MCF 10A (cell line): ENCODE results near the gene C1S. TPM values are rescaled to one million over a fixed set of nuclear protein-coding genes. Genes with fewer than 3 reads are reported as not detected.
A peak's percentile ranks its signal among the peaks of the same experiment; 100 is the strongest.

ENCODE experiments used
- BruUV-seq: library from RNA; stranded (reverse); fragments of 400-500 nt; replicated peaks from 2 replicates; lab custom pipeline; 2021; lab: Mats Ljungman, UMichigan
- CTCF ChIA-PET: fragments of 300-600 bp; sonication (Branson Sonifier 250); formaldehyde crosslinking; extraction: SDS; loops from one replicate; lab custom pipeline; 2021; ENCODE audit warnings: antibody characterized with exemption, inconsistent platforms; lab: Yijun Ruan, JAX
- POLR2A ChIA-PET: fragments of 300-600, 350-650 bp; sonication (Branson Sonifier 250); formaldehyde crosslinking; extraction: SDS; loops from one replicate; lab custom pipeline; 2020; ENCODE audit warnings: antibody characterized with exemption, inconsistent platforms; lab: Yijun Ruan, JAX
- DNase-seq: peaks from one replicate; pipeline ENCODE4 v3.0.0-alpha.2; 2018; ENCODE audit not compliant: unreplicated experiment
- H3K27ac Mint-ChIP-seq: one replicate; pipeline ENCODE4 v1.8.0; 2022; ENCODE audit warnings: mild to moderate bottlenecking, low read depth, mixed read lengths; ENCODE audit not compliant: unreplicated experiment
- H3K27me3 Mint-ChIP-seq: one replicate; pipeline ENCODE4 v1.8.0; 2022; ENCODE audit warnings: mixed read lengths; ENCODE audit not compliant: insufficient read depth, unreplicated experiment
- H3K36me3 Mint-ChIP-seq: one replicate; pipeline ENCODE4 v1.8.0; 2022; ENCODE audit warnings: mild to moderate bottlenecking, moderate library complexity, mixed read lengths; ENCODE audit not compliant: insufficient read depth, unreplicated experiment
- H3K4me1 Mint-ChIP-seq: one replicate; pipeline ENCODE4 v1.8.0; 2022; ENCODE audit warnings: mixed read lengths; ENCODE audit not compliant: insufficient read depth, unreplicated experiment
- H3K4me3 Mint-ChIP-seq: one replicate; pipeline ENCODE4 v1.8.0; 2022; ENCODE audit warnings: mild to moderate bottlenecking, moderate library complexity, mixed read lengths; ENCODE audit not compliant: unreplicated experiment
- H3K9me3 Mint-ChIP-seq: one replicate; pipeline ENCODE4 v1.8.0; 2022; ENCODE audit warnings: mixed read lengths; ENCODE audit not compliant: unreplicated experiment
- intact Hi-C: fragments of 100-400 bp; cut with micrococcal nuclease; formaldehyde crosslinking; loops from 2 replicates; pipeline ENCODE4 v1.14.1; 2022
- total RNA-seq: library from RNA; stranded (reverse); gene quantifications from 2 replicates; pipeline ENCODE4 v1.2.3, GENCODE V29; 2022
- TF ChIP-seq, protein P1 (sequence below): fragments of 200-600 bp; IDR thresholded peaks from one replicate; pipeline ENCODE4 v1.8.0; 2022; ENCODE audit warnings: antibody characterized with exemption, mild to moderate bottlenecking; ENCODE audit not compliant: unreplicated experiment

The C1S gene
- total RNA-seq, 1 experiment from 2014 or later = 6.0 TPM

DNA sequence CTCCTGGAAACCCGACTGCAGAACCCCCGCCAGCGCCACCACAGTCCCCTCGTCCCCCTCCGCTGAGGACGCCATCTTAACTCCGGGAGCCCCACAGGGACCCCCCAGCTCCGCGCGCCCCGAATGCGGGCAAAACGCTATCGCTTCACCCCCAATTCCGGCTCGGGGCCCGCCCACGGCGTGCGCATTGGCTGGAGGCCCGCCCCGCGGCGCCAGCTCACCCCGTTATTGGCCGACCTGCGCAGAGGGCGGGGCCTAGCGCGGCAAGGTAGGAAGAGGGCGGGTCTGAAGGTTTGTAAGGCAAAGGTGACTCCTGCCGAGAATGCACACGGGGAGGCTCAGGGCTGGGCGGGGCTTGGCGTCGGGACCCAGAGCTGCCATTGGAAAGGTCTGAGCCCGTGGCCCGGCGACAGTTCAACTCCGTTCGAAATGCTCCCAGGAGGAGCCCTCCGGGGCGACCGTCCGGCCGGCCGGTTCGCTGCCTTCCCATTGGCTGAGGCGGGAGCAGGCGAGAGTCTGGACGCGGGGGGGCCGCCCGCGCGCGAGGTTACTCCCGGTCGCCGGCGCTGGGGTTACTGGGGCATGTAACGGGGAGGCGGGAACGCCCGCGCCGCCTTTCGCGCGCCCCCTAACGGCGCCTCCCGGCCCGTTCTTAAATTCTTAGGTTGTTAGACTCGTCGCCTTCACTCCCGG is 42.0 kb upstream of the C1S start, which contains the start of gene LPCAT3:
Gene LPCAT3 (minus strand): TSS at position 127 of the 693 bp plus-strand sequence. CDS start 52 bp downstream, at position 75.
- Mint-ChIP-seq H3K27ac (peak within 1 kb of the TSS; percentile 29), H3K9me3 (no peaks in the 10 kb centered on the region), H3K27me3 (no peaks in the 10 kb centered on the region), H3K4me3 (peak within 1 kb of the TSS; percentile 80), H3K4me1 (peaks cover 32% of the 10 kb centered on the region), H3K36me3 (peaks cover 4% of the 10 kb centered on the region)
- no TSS peak for BruUV-seq
- DNase-seq = peak; percentile 96
- ChIA-PET POLR2A (interaction anchor here (0.6 to 5.1 kb wide), 31 partner anchors 9 to 167 kb away, joined by 3 to 52 read pairs (median 4); partner anchors contain the start of genes C12orf57, C1R, C1RL and C1S), CTCF (interaction anchor here (0.5 to 1.7 kb wide), 26 partner anchors 8 to 1059 kb away, joined by 3 to 13 read pairs (median 4); partner anchors contain the start of gene PTMS)
- TF ChIP-seq, protein P1, sequence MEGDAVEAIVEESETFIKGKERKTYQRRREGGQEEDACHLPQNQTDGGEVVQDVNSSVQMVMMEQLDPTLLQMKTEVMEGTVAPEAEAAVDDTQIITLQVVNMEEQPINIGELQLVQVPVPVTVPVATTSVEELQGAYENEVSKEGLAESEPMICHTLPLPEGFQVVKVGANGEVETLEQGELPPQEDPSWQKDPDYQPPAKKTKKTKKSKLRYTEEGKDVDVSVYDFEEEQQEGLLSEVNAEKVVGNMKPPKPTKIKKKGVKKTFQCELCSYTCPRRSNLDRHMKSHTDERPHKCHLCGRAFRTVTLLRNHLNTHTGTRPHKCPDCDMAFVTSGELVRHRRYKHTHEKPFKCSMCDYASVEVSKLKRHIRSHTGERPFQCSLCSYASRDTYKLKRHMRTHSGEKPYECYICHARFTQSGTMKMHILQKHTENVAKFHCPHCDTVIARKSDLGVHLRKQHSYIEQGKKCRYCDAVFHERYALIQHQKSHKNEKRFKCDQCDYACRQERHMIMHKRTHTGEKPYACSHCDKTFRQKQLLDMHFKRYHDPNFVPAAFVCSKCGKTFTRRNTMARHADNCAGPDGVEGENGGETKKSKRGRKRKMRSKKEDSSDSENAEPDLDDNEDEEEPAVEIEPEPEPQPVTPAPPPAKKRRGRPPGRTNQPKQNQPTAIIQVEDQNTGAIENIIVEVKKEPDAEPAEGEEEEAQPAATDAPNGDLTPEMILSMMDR = peak; percentile 77
- intact Hi-C loops = loop anchor here (2.0 kb wide), 2 partner anchors 24 to 48 kb away; partner anchors contain the start of genes EMG1 and PHB2

DNA sequence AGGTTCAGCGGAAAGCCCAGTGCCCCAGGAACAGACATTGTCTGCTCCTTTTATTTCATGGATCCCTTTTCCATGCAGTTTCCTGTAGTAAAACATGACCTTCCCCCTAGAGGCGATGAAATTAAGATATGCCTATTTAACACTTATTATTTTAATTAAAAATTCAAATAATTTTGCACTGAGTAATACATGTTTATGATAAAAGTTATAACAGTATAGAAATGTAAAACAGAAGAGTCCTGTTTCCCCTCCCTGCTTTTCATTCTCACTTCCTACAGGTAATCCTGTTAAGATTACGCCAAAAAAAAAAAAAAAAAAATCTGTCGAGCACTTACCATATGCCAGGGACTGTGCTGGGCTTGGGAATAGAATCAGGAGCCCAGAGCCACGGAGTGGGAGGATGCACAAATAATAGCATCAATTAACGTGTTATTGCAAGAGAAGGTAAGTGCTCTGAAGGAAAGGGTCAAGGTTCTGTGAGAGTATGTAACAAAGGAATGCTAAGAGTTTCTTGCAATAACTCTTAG is 41.4 kb upstream of the C1S start:
- Mint-ChIP-seq H3K4me3 (peak overlapping the region; percentile 80), H3K9me3 (no peaks in the 10 kb centered on the region), H3K27ac (peak overlapping the region; percentile 29), H3K36me3 (no peaks in the 10 kb centered on the region), H3K27me3 (no peaks in the 10 kb centered on the region), H3K4me1 (peaks cover 26% of the 10 kb centered on the region)
- TF ChIP-seq, protein P1 = no peak
- intact Hi-C loops = loop anchor here (2.0 kb wide), 2 partner anchors 24 to 48 kb away; partner anchors contain the start of genes EMG1 and PHB2
- ChIA-PET CTCF (interaction anchor here (0.6 to 1.7 kb wide), 8 partner anchors 9 to 90 kb away, joined by 3 to 6 read pairs (median 4); no protein-coding TSS in a partner anchor), POLR2A (interaction anchor here (0.6 to 5.1 kb wide), 20 partner anchors 10 to 168 kb away, joined by 3 to 52 read pairs (median 8); partner anchors contain the start of genes C12orf57, C1R, C1RL and C1S)
- peak; percentile 0 for DNase-seq
- no TSS peak for BruUV-seq

DNA sequence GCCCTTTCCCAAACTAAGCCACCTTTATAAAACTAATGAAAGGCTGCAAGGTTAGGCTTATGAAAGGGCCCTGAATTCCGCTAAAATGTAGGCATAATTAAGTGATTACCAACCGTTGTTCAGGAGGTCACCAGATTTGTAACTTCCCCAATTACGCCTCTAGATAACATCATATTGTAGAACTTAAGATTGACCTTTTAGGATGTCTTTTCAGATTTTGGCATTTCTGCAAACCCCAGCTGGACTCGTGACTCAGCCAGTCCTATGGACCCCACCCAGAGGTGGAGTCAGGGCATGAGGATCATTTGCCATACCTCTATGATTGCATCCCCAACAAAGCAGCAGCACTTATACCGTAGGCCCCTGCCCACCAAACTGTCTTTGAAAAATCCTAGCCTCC is 38.6 kb upstream of the C1S start:
- no peak overlapping the region for H3K27ac Mint-ChIP-seq
- no peaks in the 10 kb centered on the region for H3K27me3 Mint-ChIP-seq
- H3K4me3 Mint-ChIP-seq = no peak overlapping the region
- peaks cover 13% of the 10 kb centered on the region for H3K4me1 Mint-ChIP-seq
- no peaks in the 10 kb centered on the region for H3K9me3 Mint-ChIP-seq
- intact Hi-C loops = no loop called here
- no TSS peak for BruUV-seq
- peak; percentile 10 for DNase-seq
- ChIA-PET CTCF (interaction anchor here (0.6 to 2.5 kb wide), 7 partner anchors 17 to 111 kb away, joined by 3 to 8 read pairs (median 4); no protein-coding TSS in a partner anchor), POLR2A (interaction anchor here (1.2 to 1.7 kb wide), 2 partner anchors 11 to 70 kb away, joined by 3 read pairs; partner anchors contain the start of gene C1R)
- no peaks in the 10 kb centered on the region for H3K36me3 Mint-ChIP-seq
- TF ChIP-seq, protein P1 = no peak
